ENCODE data around the gene ADCY1. TPM values are rescaled to one million over a fixed set of nuclear protein-coding genes. Genes with fewer than 3 reads are reported as not detected.

The ADCY1 gene
- total RNA-seq, 2 experiments from 2014 or later: 0.03 TPM; not detected in 1

DNA sequence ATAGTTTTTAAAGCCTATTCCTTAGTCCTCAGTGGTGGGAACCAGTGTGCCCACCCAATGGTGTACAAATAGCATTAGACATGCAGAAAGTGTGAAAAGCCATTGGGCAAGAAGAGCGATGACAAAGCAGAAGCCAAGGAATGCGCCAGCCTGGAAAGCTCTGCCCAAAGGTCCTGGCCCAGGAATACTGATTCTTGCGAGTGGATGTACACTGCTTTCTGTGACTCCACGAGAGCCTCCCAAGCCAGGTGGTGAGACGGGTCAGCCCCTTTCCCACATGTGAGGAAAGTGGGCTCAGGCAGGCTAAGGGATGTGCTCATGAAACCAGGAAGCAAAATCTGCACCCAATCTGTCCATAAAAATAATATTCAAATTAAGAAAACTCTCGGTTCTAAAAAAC, 106.6 kb downstream of the ADCY1 start:
- intact Hi-C loops (cut with DNase I, micrococcal nuclease): no loop called here
- no peaks in the 10 kb centered on the region for H3K4me1 Mint-ChIP-seq (ENCODE audit: low read depth)

DNA sequence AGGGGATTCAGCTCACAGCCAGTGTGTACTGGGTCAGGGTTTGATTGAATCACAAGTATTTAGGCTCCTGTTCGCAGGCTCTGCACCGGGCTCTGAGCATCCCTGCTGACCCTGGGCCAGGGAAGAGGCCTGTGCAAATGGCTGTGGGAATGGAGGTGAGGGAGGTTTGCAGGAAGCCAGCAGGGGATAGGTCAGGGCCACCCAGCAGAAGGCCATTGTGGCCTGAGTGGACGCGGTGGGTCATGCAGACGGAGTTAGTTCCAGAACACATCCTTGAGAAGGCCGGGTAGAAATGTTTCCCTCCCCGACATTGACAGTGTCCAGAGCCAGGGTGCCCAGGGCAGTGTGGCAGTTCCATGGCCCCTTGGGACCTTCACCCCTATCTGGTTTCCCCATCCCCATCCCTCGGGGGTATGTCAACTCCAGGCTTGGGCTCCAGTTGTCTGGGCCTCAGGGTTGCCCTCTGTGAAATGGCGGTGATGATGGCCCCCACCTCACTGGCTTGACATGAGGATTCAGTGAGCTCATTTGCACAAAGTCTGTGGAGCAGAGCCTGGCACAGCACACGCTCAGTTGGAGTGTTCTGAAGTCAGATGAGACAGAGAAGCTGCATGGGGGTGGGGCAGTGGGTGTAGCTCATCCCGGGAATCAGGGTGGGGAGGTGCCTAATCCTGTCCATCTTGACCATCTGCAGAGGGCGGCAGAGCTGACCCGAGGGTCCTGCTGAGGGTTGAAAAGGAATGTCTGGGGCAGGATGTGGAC, 107.6 kb downstream of the ADCY1 start:
- no peaks in the 10 kb centered on the region for H3K4me1 Mint-ChIP-seq (ENCODE audit: low read depth)
- peak in 1 of 14 experiments; percentile 21 for DNase-seq
- no peak overlapping the region for H3K4me3 Mint-ChIP-seq
- TF ChIP-seq, protein P1, sequence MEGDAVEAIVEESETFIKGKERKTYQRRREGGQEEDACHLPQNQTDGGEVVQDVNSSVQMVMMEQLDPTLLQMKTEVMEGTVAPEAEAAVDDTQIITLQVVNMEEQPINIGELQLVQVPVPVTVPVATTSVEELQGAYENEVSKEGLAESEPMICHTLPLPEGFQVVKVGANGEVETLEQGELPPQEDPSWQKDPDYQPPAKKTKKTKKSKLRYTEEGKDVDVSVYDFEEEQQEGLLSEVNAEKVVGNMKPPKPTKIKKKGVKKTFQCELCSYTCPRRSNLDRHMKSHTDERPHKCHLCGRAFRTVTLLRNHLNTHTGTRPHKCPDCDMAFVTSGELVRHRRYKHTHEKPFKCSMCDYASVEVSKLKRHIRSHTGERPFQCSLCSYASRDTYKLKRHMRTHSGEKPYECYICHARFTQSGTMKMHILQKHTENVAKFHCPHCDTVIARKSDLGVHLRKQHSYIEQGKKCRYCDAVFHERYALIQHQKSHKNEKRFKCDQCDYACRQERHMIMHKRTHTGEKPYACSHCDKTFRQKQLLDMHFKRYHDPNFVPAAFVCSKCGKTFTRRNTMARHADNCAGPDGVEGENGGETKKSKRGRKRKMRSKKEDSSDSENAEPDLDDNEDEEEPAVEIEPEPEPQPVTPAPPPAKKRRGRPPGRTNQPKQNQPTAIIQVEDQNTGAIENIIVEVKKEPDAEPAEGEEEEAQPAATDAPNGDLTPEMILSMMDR (IDR thresholded peaks at IDR 0.05): no peak
- no peak for ATAC-seq (ENCODE audit: poor library complexity)
- ChIA-PET CTCF (no interaction called here), POLR2A (no interaction called here)
- Histone ChIP-seq H3K4me3 (ENCODE audit: low read length) (no peak overlapping the region), H3K36me3 (ENCODE audit: insufficient read depth, low read length) (no peaks in the 10 kb centered on the region), H3K4me1 (ENCODE audit: insufficient read depth, low read length) (no peaks in the 10 kb centered on the region), H3K27ac (ENCODE audit: low read depth in 1 of 2, low read length in 2 of 2) (no peak overlapping the region), H3K9me3 (ENCODE audit: control insufficient read depth in 1 of 2, insufficient read depth in 1 of 2, low read length in 2 of 2) (peaks cover 0 to 8% of the 10 kb centered on the region in 2 experiments), H3K27me3 (ENCODE audit: control insufficient read depth in 1 of 2, insufficient read depth in 2 of 2, low read length in 2 of 2) (peaks cover 9 to 13% of the 10 kb centered on the region in 2 experiments)
- no peaks in the 10 kb centered on the region for H3K9me3 Mint-ChIP-seq
- H3K27ac Mint-ChIP-seq: no peak overlapping the region
- H3K27me3 Mint-ChIP-seq: peaks cover 32% of the 10 kb centered on the region
- H3K36me3 Mint-ChIP-seq (ENCODE audit: low read depth): no peaks in the 10 kb centered on the region
- intact Hi-C loops (cut with DNase I, micrococcal nuclease): no loop called here

More for the DNA sequence above, 106.6 kb downstream of the ADCY1 start:
- Histone ChIP-seq H3K4me1 (ENCODE audit: insufficient read depth, low read length) (no peaks in the 10 kb centered on the region), H3K9me3 (ENCODE audit: control insufficient read depth in 1 of 2, insufficient read depth in 1 of 2, low read length in 2 of 2) (peaks cover 0 to 8% of the 10 kb centered on the region in 2 experiments), H3K4me3 (ENCODE audit: low read length) (no peak overlapping the region), H3K27ac (ENCODE audit: low read depth in 1 of 2, low read length in 2 of 2) (no peak overlapping the region), H3K27me3 (ENCODE audit: control insufficient read depth in 1 of 2, insufficient read depth in 2 of 2, low read length in 2 of 2) (peaks cover 9 to 13% of the 10 kb centered on the region in 2 experiments), H3K36me3 (ENCODE audit: insufficient read depth, low read length) (no peaks in the 10 kb centered on the region)
- H3K4me3 Mint-ChIP-seq: no peak overlapping the region
- ChIA-PET POLR2A (no interaction called here), CTCF (no interaction called here)
- H3K36me3 Mint-ChIP-seq (ENCODE audit: low read depth): no peaks in the 10 kb centered on the region
- TF ChIP-seq, protein P1 (IDR thresholded peaks at IDR 0.05): no peak
- peaks cover 30% of the 10 kb centered on the region for H3K27me3 Mint-ChIP-seq
- H3K9me3 Mint-ChIP-seq: no peaks in the 10 kb centered on the region
- no peak for ATAC-seq (ENCODE audit: poor library complexity)
- no peak overlapping the region for H3K27ac Mint-ChIP-seq
- no peak for DNase-seq

DNA sequence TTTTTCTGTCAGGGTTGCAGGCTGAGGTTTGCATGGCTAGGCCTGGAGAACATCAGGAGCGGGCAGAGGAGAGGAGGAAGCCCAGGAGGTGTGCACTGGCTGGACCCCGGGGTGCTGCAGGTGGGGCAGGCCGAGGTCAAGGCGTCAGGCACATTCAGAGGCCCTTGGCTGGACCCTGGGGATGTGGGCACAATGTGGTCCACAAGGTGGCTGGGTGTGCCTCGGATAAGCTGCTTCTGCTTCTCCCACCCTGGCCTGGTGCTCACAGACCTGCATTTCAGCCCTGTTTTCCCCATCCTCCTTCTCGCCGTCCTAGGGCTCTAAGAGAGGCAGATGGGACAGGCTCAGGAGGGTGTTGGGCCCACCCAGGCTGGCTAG, 108.2 kb downstream of the ADCY1 start:
- TF ChIP-seq, protein P1 (IDR thresholded peaks at IDR 0.05): no peak

More for the DNA sequence above, 108.2 kb downstream of the ADCY1 start:
- no peak overlapping the region for H3K27ac ChIP-seq (ENCODE audit: low read depth in 1 of 2, low read length in 2 of 2)
- DNase-seq: no peak
- H3K4me3 ChIP-seq (ENCODE audit: low read length): no peak overlapping the region
- no peaks in the 10 kb centered on the region for H3K36me3 ChIP-seq (ENCODE audit: insufficient read depth, low read length)
- no peaks in the 10 kb centered on the region for H3K4me1 ChIP-seq (ENCODE audit: insufficient read depth, low read length)
- no peaks in the 10 kb centered on the region for H3K4me1 Mint-ChIP-seq (ENCODE audit: low read depth)
- no peak overlapping the region for H3K4me3 Mint-ChIP-seq
- H3K9me3 Mint-ChIP-seq: no peaks in the 10 kb centered on the region
- CTCF ChIA-PET: no interaction called here
- peaks cover 32% of the 10 kb centered on the region for H3K27me3 Mint-ChIP-seq
- no peak for ATAC-seq (ENCODE audit: poor library complexity)
- no peaks in the 10 kb centered on the region for H3K36me3 Mint-ChIP-seq (ENCODE audit: low read depth)
- H3K9me3 ChIP-seq (ENCODE audit: control insufficient read depth in 1 of 2, insufficient read depth in 1 of 2, low read length in 2 of 2): peaks cover 0 to 8% of the 10 kb centered on the region in 2 experiments
- intact Hi-C loops (cut with DNase I, micrococcal nuclease): no loop called here
- POLR2A ChIA-PET: no interaction called here
- H3K27me3 ChIP-seq (ENCODE audit: control insufficient read depth in 1 of 2, insufficient read depth in 2 of 2, low read length in 2 of 2): peaks cover 9 to 13% of the 10 kb centered on the region in 2 experiments
- no peak overlapping the region for H3K27ac Mint-ChIP-seq

Data from CD4-positive, alpha-beta T cell (primary cell).